Fibroblast of pulmonary artery (primary cell): ENCODE results near the gene HIPK3.
A peak's percentile ranks its signal among the peaks of the same experiment; 100 is the strongest.
"Not testable (repeated sequence)": the region's sequence is repeated elsewhere in the genome, so short reads cannot be mapped to it uniquely, and the experiment has no call there.

Source experiments
- DNase-seq: peaks from one replicate; pipeline ENCODE4 v3.0.0-alpha.2; 2010; ENCODE audit warnings: low read depth
- H3K4me3 ChIP-seq: replicated peaks from 2 replicates; pipeline ENCODE4 v1.5.1; 2011; ENCODE audit warnings: low read depth, mild to moderate bottlenecking, control low read depth, low read length, moderate library complexity
- TF ChIP-seq, protein P1 (sequence below): IDR thresholded peaks from 2 replicates; pipeline ENCODE4 v1.5.1; 2011; ENCODE audit warnings: mild to moderate bottlenecking, control low read depth, low read length, inconsistent platforms; ENCODE audit errors: missing control alignments

The HIPK3 gene

DNA sequence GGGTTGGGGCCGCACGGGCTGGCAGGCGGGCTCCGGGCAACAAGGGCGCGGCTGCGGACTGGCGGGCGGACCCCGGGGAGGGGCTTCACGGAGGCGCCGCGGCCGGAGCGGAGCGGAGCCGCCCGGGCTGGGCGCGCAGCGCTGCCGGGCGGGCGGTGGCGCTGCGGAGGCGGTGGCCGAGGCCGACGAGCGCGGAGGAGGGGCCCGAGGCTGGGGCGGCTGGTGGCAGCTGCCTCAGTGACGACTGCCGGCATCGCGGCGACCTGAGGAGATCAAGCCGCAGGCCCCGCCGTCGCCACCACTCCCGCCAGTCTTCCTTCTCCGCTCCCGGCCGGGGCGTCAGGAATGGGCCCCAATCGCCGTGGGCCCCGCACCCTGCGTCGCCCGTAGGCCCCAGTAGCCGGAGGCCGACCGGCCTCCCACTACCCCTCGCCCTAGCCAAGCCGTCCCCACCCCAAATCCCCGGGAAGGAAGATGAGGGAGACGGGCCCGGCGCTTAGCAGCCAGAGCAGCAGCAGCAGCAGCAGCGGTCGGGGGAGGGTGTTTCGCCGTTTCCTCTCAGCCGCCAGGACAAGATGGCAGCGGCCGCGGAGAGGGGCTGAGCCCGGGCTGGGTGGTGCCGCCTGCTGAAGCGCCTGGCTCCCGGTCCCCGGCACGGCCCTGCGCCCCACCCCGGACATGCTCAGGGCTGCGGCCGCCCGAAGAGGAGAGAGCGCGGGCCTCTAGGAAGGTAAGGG lies at the start of gene HIPK3:
Gene HIPK3, plus strand, starts transcription at position 222 of the 737 bp plus-strand sequence.
- H3K4me3 ChIP-seq = peak within 1 kb of the TSS; percentile 97
- peak; percentile 75 for DNase-seq
- TF ChIP-seq, protein P1, sequence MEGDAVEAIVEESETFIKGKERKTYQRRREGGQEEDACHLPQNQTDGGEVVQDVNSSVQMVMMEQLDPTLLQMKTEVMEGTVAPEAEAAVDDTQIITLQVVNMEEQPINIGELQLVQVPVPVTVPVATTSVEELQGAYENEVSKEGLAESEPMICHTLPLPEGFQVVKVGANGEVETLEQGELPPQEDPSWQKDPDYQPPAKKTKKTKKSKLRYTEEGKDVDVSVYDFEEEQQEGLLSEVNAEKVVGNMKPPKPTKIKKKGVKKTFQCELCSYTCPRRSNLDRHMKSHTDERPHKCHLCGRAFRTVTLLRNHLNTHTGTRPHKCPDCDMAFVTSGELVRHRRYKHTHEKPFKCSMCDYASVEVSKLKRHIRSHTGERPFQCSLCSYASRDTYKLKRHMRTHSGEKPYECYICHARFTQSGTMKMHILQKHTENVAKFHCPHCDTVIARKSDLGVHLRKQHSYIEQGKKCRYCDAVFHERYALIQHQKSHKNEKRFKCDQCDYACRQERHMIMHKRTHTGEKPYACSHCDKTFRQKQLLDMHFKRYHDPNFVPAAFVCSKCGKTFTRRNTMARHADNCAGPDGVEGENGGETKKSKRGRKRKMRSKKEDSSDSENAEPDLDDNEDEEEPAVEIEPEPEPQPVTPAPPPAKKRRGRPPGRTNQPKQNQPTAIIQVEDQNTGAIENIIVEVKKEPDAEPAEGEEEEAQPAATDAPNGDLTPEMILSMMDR = no peak

DNA sequence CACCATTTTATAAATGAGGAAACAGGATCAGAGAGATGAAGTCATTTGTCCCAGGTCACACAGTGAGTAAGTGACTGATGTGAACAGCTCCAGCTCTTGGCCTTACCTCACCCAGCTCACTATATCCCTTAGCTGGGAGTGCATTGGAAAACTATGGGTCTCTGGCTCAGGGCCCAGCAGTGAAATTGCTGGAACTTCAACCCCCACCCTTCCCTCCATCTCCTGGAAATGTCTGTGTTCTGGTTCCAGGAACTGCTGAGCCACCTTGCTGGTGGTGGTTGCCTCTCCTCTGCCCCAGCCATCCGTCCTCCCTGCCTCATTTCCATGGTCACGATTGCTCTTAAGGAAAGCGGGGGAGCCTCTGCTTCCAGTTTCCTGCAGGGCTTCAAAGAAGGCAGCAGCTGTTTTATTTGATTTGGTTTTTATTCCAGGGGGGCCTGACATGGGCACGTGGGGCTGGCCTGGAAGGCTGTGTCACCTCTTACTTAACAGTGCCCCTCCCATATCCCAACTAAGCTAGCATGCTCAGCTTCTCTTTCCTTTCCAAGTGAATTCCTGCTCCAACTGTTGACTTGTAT lies 49.7 kb upstream of the HIPK3 start:
- TF ChIP-seq, protein P1 = no peak
- H3K4me3 ChIP-seq = no peak overlapping the region
- peak; percentile 83 for DNase-seq

DNA sequence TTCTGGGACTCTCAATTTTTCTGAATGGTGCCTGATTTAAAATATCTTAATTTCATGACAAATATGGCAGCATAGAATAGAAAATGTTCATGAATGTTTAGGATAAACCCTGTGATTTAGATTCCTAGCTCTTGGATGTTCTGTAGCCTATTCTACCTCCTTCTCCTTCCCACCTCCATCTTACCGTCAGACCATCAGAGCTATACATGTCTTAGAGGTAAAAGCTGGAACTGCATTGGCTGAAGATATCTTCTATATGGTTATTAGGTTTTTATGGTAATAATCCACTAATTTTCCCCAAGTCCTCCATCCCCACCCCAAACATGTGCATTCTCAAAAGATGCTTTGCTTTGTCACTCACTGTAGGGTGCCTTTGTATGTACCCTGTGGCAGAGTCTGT lies 49.0 kb upstream of the HIPK3 start:
- H3K4me3 ChIP-seq = no peak overlapping the region
- DNase-seq = no peak
- TF ChIP-seq, protein P1 = no peak

DNA sequence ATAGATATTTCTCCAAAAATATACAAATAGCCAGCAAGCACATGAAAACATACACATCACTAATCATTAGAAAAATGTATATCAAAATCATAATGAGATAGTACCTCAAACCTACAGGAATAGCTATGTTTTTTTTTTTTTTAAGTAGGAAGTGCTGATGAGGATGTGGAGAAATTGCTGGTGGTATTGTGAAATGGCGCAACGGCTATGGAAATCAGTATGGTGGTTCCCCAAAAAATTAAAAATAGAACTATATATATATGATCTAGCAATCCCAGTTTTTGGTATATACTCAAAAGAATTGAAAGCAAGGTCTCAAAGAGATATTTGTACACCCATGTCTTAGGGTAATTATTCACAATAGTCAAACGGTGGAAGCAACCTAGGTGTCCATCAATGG lies 46.0 kb upstream of the HIPK3 start:
- no peak for DNase-seq
- no peak overlapping the region for H3K4me3 ChIP-seq
- TF ChIP-seq, protein P1 = no peak

DNA sequence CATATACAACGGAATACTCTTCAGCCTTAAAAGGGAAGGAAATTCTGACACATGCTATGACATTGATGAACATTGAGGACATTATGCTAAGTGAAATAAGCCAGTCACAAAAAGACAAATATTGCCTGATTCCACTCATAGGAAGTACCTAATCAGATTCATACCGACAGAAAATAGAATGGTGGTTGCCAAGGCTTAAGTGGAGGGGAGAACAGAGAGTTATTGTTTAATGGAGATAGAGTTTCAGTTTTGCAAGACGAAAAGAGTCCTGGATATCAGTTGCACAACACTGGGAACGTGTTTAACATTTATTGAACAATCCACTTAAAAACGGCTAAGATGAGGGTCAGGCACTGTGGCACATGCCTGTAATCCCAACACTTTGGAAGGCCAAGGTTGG lies 45.6 kb upstream of the HIPK3 start:
- DNase-seq = peak; percentile 74
- TF ChIP-seq, protein P1 = no peak
- no peak overlapping the region for H3K4me3 ChIP-seq

DNA sequence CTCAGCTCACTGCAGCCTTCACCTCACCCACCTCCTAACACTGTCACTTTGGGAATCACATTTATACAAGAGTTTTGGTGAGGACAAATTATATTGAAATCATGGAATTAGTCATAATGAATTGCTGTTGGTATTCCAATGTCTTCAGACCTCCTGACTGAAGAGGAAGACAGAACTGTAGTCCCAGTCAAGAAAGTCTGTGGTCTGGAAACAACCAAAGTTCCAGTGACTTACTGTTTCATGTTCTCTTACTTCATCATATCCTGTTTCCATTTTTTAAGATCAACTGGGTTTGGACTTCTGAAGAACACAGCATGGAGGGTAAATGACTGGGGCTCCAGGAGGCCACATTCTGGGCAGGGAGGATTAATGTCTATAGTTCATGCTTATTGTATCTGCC lies 43.0 kb upstream of the HIPK3 start:
- TF ChIP-seq, protein P1 = no peak
- DNase-seq = peak; percentile 31
- no peak overlapping the region for H3K4me3 ChIP-seq

DNA sequence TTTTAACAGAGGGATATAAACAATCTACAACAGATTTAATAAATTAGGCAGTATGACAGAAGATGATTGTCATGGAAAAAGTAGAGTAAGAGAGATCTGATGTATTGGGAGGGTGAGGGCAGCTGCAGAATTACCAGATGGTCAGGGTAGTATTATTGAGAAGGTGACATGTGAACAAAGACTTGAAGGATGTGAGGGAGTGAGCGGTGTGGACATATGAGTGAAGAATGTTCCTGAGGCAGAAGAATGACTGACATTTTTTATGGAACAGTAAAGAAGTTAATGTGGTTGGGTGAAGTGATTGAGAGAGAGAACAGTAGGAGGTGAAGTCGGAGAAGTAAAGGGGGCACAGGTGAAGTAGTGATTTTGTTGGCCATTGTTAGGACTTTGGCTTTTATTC lies 42.4 kb upstream of the HIPK3 start:
- TF ChIP-seq, protein P1 = no peak

DNA sequence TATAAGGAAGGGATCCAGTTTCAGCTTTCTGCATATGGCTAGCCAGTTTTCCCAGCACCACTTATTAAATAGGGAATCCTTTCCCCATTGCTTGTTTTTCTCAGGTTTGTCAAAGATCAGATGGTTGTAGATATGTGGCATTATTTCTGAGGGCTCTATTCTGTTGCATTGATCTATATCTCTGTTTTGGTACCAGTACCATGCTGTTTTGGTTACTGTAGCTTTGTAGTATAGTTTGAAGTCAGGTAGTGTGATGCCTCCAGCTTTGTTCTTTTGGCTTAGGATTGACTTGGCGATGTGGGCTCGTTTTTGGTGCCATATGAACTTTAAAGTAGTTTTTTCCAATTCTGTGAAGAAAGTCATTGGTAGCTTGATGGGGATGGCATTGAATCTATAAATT lies 40.5 kb upstream of the HIPK3 start:
- not testable (repeated sequence) for H3K4me3 ChIP-seq, DNase-seq

More for the DNA sequence above, 42.4 kb upstream of the HIPK3 start:
- no peak for DNase-seq
- no peak overlapping the region for H3K4me3 ChIP-seq
